Ovary (tissue), 9 donors: ENCODE measurements around the gene C13orf46. TPM values are rescaled to one million over a fixed set of nuclear protein-coding genes. Genes with fewer than 3 reads are reported as not detected.
A peak's percentile ranks its signal among the peaks of the same experiment; 100 is the strongest.

Experiments
- DNase-seq, 5 donors: peaks; one replicate each; pipeline ENCODE4 v3.0.0-alpha.2; 2019 to 2020
- H3K27ac ChIP-seq, 2 donors: fragments of 200-600 bp; one replicate each; pipeline versions ENCODE4 v1.5.1 to v1.8.0; 2019 to 2022
- H3K27me3 ChIP-seq: fragments of 200-600 bp; one replicate; pipeline ENCODE4 v1.8.0; 2022
- H3K36me3 ChIP-seq: fragments of 200-600 bp; sonication (generic); one replicate; pipeline ENCODE4 v1.5.1; 2019
- H3K4me1 ChIP-seq: one replicate; pipeline ENCODE4 v1.8.1; 2013; ENCODE audit warnings: mild to moderate bottlenecking, moderate library complexity; ENCODE audit not compliant: insufficient read depth
- H3K4me3 ChIP-seq: fragments of 200-600 bp; sonication (generic); one replicate; pipeline ENCODE4 v1.5.1; 2017
- H3K9me3 ChIP-seq, 2 donors: fragments of 200-600 bp in 1 of 2; sonication (generic) in 1 of 2; one replicate each; pipeline versions ENCODE4 v1.5.1 to v1.8.1; 2013 to 2019; ENCODE audit warnings: mild to moderate bottlenecking in 1 of 2, moderate library complexity in 1 of 2
- CTCF ChIP-seq, 3 donors: fragments of 450-650 bp in 2 of 3; fragments of 200-600 bp in 1 of 3; IDR thresholded peaks; one replicate each; pipeline versions ENCODE4 v1.5.1 to v1.8.0; 2016 to 2022; ENCODE audit warnings: antibody characterized with exemption in 3 of 3, mild to moderate bottlenecking in 1 of 3
- EP300 ChIP-seq: sonication (generic); formaldehyde crosslinking; IDR thresholded peaks from one replicate; pipeline ENCODE4 v1.6.1; 2017; ENCODE audit warnings: antibody characterized with exemption
- POLR2A ChIP-seq: fragments of 450-650 bp; IDR thresholded peaks from one replicate; pipeline ENCODE4 v1.6.1; 2017; ENCODE audit warnings: antibody characterized with exemption, mild to moderate bottlenecking, moderate library complexity
- WGBS, 3 donors: extraction: QIAGEN DNeasy Blood & Tissue Kit in 1 of 3; methylation state at CpG; one replicate each; pipeline versions ENCODE4 v1.1.5 to v1.1.7; 2013 to 2017; 5-methylcytosine and 5-hydroxymethylcytosine counted together
- intact Hi-C, 4 donors: fragments of 100-400 bp; cut with DNase I; formaldehyde crosslinking; loops; one replicate each; pipeline versions ENCODE4 v1.11.0 to v1.15.1; 2022 to 2023
- polyA plus RNA-seq, 2 donors: library from polyadenylated mRNA; stranded (reverse); fragments of 200-250 nt in 1 of 2; fragments of 350-450 nt in 1 of 2; fragmentation: Illumina TruSeq in 1 of 2; extraction: RNeasy Lipid Tissue Mini Kit (QIAGEN cat#74804) in 1 of 2; gene quantifications; one replicate each; pipeline ENCODE4 v1.2.3, GENCODE V29; 2013 to 2014
- total RNA-seq, 7 donors: library from RNA; depleted of rRNA in 2 of 7; stranded (reverse); fragments of >200 nt in 2 of 7; fragmentation: NEBNext Ultra II Directional in 3 of 7; extraction: Animal tissue kit (Norgen Biotek cat#: 25700) in 3 of 7; gene quantifications; one replicate each; pipeline versions ENCODE4 v1.1.0 to v1.2.4, GENCODE V29; 2016 to 2023
- donor health status: DM: no; HTN: no; CAD: no; lungs with moderate emphysema.
- donor health status: DM: no; HTN: no; CAD: no.
- donor health status: Bipolar disorder and iron deficiency.
- donor health status: DM: yes; HTN: yes; CAD: no.
- donor health status: DM: no; HTN: no; CAD: no.
- donor health status: DM: yes; HTN: yes; CAD: no.

Gene C13orf46
- total and polyA plus RNA-seq, 9 donors: 0.05 to 2.0 (median 0.50) TPM; not detected in 2

DNA sequence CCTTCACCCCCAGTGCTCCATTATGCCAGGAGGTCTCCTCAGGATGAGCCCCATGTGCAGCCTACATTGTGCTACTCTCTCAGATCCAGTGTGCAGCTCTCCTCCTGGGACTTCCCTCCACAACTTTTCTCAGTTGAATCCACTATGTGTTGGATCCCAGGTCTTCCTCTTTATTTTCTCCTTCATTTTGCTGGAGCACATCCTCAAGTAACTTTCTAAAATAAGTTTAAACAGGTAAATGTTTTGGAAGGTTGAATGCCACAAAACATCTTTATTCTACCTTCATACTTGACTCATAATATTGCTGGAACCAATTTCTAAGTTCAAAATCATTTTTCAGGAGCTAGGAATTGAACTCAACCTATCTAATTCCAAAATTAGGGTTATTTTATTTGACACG, 52.1 kb downstream of the C13orf46 start:
- DNase-seq: no peak
- no peak overlapping the region for H3K27ac ChIP-seq
- TF ChIP-seq CTCF (IDR thresholded peaks at IDR 0.05): no peak
- TF ChIP-seq POLR2A: no peak
- TF ChIP-seq EP300: no peak
- 71 to 78% (median 76%) methylated on average over 1 of the region's 1 CpG for WGBS, 3 donors
- H3K27me3 ChIP-seq: no peaks in the 10 kb centered on the region
- intact Hi-C loops: no loop called here
- H3K4me1 ChIP-seq: no peaks in the 10 kb centered on the region
- H3K36me3 ChIP-seq: no peaks in the 10 kb centered on the region
- no peaks in the 10 kb centered on the region for H3K9me3 ChIP-seq
- H3K4me3 ChIP-seq: no peak overlapping the region

DNA sequence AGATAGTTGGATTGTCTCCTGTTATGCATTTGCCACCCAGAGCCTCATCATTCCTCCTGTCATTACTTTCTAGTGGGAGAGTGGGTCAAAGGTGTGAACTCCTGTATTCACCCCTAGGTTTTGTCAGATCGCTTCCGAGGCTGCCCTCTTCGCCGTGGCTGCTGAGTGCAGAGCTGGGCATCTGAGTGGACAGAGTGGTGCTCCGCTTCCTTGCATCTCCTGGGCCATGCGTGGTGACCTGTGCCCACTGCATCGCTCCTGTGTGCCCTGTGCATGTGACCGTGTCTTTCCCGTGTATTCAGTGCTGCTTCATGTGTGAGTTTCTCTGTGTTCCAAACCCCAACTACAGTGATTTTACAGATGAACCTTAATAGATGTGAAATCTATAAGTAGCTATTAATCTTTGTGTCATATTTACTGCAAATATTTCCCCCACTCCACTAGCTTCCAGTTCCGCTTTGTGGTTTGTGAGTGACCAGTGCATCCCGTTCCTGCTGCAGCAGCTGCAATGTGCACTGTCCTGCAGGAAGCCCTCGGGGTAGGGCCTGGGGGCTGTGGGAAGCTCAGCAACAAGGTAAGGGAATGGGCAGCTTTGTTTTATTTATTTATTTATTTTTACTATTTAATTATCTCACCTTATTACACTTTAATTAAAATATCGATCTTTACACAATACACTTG, 53.1 kb downstream of the C13orf46 start:
- WGBS, 3 donors: 94 to 96% (median 95%) methylated on average over 13 of the region's 13 CpGs

DNA sequence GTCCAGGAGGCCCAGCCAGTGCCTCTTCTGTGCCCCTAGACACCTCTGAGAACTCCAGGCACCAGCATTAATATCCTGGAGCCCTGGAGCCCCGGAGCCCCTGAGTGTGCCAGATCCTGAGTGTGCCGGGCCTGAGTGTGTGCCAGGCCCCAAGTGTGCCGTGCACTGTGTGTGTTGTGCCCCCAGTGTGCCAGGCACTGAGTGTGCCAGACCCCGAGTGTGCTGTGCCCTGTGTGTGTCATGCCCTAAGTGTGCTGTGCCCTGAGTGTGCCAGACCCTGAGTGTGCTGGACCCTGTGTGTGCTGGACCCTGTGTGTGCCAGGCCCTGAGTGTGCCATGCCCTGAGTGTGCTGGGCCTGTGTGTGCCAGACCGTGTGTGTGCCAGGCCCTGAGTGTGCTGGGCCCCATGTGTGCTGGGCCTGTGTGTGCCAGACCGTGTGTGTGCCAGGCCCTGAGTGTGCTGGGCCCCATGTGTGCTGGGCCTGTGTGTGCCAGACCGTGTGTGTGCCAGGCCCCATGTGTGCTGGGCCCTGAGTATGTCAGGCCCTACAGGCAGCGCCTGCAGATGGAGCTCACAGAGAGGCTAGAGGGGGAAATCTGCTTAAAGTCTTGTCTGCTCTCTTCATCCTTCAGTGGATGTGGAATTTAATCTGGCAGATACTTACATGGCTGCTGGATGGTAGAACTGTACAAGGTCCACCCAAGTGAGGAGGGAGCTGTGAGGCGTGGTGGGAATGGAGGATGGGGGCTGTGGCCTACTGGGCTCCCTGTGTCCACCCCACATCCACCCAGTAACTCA, 53.9 kb downstream of the C13orf46 start:
- TF ChIP-seq POLR2A: no peak
- H3K9me3 ChIP-seq: no peaks in the 10 kb centered on the region
- WGBS, 3 donors: 78 to 94% (median 84%) methylated on average over 9 of the region's 9 CpGs
- H3K4me3 ChIP-seq: no peak overlapping the region
- DNase-seq: peak in 2 of 5 donors; percentile 4 to 19
- no peak overlapping the region for H3K27ac ChIP-seq
- no peaks in the 10 kb centered on the region for H3K4me1 ChIP-seq
- no peaks in the 10 kb centered on the region for H3K36me3 ChIP-seq
- H3K27me3 ChIP-seq: no peaks in the 10 kb centered on the region
- intact Hi-C loops: no loop called here

More for the DNA sequence above, 53.1 kb downstream of the C13orf46 start:
- peak in 2 of 5 donors; percentile 3 to 21 for DNase-seq
- H3K4me1 ChIP-seq: no peaks in the 10 kb centered on the region
- intact Hi-C loops: no loop called here
- no peak overlapping the region for H3K4me3 ChIP-seq
- TF ChIP-seq POLR2A: no peak
- TF ChIP-seq CTCF (IDR thresholded peaks at IDR 0.05): no peak
- no peak for TF ChIP-seq EP300
- H3K9me3 ChIP-seq: no peaks in the 10 kb centered on the region
- no peak overlapping the region for H3K27ac ChIP-seq
- no peaks in the 10 kb centered on the region for H3K27me3 ChIP-seq
- no peaks in the 10 kb centered on the region for H3K36me3 ChIP-seq

GRCh38 chr13:113918981-113919701, 54.7 kb downstream of the C13orf46 start:
- intact Hi-C loops: no loop called here
- no peaks in the 10 kb centered on the region for H3K36me3 ChIP-seq

More at GRCh38 chr13:113918981-113919701, 54.7 kb downstream of the C13orf46 start:
- no peaks in the 10 kb centered on the region for H3K9me3 ChIP-seq
- WGBS, 3 donors: 89 to 93% (median 90%) methylated on average over 23 of the region's 23 CpGs
- no peak overlapping the region for H3K27ac ChIP-seq
- H3K4me1 ChIP-seq: no peaks in the 10 kb centered on the region
- TF ChIP-seq EP300 (no peak), POLR2A (no peak), CTCF (IDR thresholded peaks at IDR 0.05) (no peak)
- peak in 2 of 5 donors; percentile 4 to 27 for DNase-seq
- no peak overlapping the region for H3K4me3 ChIP-seq
- no peaks in the 10 kb centered on the region for H3K27me3 ChIP-seq
